Liver (tissue), 10 donors: ENCODE measurements around the gene OR6X1. TPM values are rescaled to one million over a fixed set of nuclear protein-coding genes. Genes with fewer than 3 reads are reported as not detected.

ENCODE experiments used
- DNase-seq: peaks from one replicate; pipeline ENCODE4 v3.0.0-alpha.2; 2017; ENCODE audit warnings: low spot score
- H3K27ac ChIP-seq, 2 donors: one replicate each; pipeline ENCODE4 v1.7.0; 2013; ENCODE audit warnings: inconsistent platforms in 2 of 2, low read length in 2 of 2, control low read depth in 1 of 2, low read depth in 1 of 2, mild to moderate bottlenecking in 1 of 2
- H3K27me3 ChIP-seq, 4 donors: one replicate each; pipeline versions ENCODE4 v1.6.1 to v1.7.0; 2013; ENCODE audit warnings: low read length in 3 of 4, inconsistent platforms in 1 of 4, mild to moderate bottlenecking in 1 of 4, moderate library complexity in 1 of 4; ENCODE audit not compliant: control insufficient read depth in 4 of 4, insufficient read depth in 4 of 4
- H3K36me3 ChIP-seq, 4 donors: one replicate each; pipeline versions ENCODE4 v1.6.1 to v1.7.0; 2013; ENCODE audit warnings: low read length in 3 of 4, mild to moderate bottlenecking in 3 of 4, low read depth in 1 of 4, moderate library complexity in 1 of 4; ENCODE audit not compliant: control insufficient read depth in 4 of 4, insufficient read depth in 3 of 4
- H3K4me1 ChIP-seq, 4 donors: one replicate each; pipeline versions ENCODE4 v1.6.1 to v1.7.0; 2013; ENCODE audit warnings: low read length in 3 of 4, mild to moderate bottlenecking in 3 of 4, moderate library complexity in 1 of 4; ENCODE audit not compliant: control insufficient read depth in 4 of 4, insufficient read depth in 4 of 4
- H3K4me3 ChIP-seq, 3 donors: one replicate each; pipeline versions ENCODE4 v1.6.1 to v1.7.0; 2013; ENCODE audit warnings: low read length in 3 of 3, control low read depth in 1 of 3, low read depth in 1 of 3, mild to moderate bottlenecking in 1 of 3
- H3K9ac ChIP-seq, 2 donors: one replicate each; pipeline ENCODE4 v1.7.0; 2013; ENCODE audit warnings: low read length in 2 of 2, mild to moderate bottlenecking in 2 of 2, moderate library complexity in 2 of 2, control low read depth in 1 of 2, low read depth in 1 of 2
- H3K9me3 ChIP-seq, 4 donors: one replicate each; pipeline versions ENCODE4 v1.6.1 to v1.7.0; 2013; ENCODE audit warnings: low read length in 3 of 4; ENCODE audit not compliant: control insufficient read depth in 4 of 4
- REST ChIP-seq: IDR thresholded peaks from 2 replicates; pipeline ENCODE4 v1.6.1; 2016; ENCODE audit warnings: antibody characterized with exemption, mild to moderate bottlenecking
- WGBS: extraction: QIAGEN DNeasy Blood & Tissue Kit; methylation state at CpG from one replicate; pipeline ENCODE4 v1.1.7; 2013; 5-methylcytosine and 5-hydroxymethylcytosine counted together
- polyA plus RNA-seq, 2 donors: library from polyadenylated mRNA; stranded (reverse) in 1 of 2; unstranded in 1 of 2; fragments of 200-250 nt in 1 of 2; fragments of >200 nt in 1 of 2; fragmentation: Nextera tagmentation in 1 of 2; extraction: Ambion mirVana in 1 of 2; gene quantifications; one replicate each; pipeline versions ENCODE4 v1.2.1 to v1.2.3, GENCODE V29; 2013 to 2015
- small RNA-seq: library from RNA; depleted of rRNA; stranded (forward); fragments of <200 nt; gene quantifications from one replicate; pipeline ENCODE3, GENCODE V24; 2014
- total RNA-seq, 2 donors: library from RNA; depleted of rRNA; stranded (reverse); fragments of >200 nt; gene quantifications; one replicate each; pipeline ENCODE4 v1.2.3, GENCODE V29; 2014
- donor health status: healthy.
- donor health status: healthy.
- donor health status: healthy.
- donor health status: healthy.
- donor health status: healthy.

Gene OR6X1
- total and polyA plus RNA-seq, 4 donors = not detected

GRCh38 chr11:123704341-123704740 is 50.0 kb downstream of the OR6X1 start:
- Histone ChIP-seq H3K9ac (no peak overlapping the region), H3K9me3 (no peaks in the 10 kb centered on the region), H3K4me3 (no peak overlapping the region), H3K36me3 (no peaks in the 10 kb centered on the region), H3K4me1 (no peaks in the 10 kb centered on the region), H3K27me3 (no peaks in the 10 kb centered on the region), H3K27ac (no peak overlapping the region)
- DNase-seq = no peak
- TF ChIP-seq REST = no peak
- WGBS = 89% methylated on average over 3 of the region's 3 CpGs

Small RNA genes within 50 kb of the gene (small RNA-seq; reads per million reads assigned to genes)
- not detected for gene RNU1-21P

Other genes starting within 250 kb of the OR6X1 start
- gene SCN3B, start 99.9 kb downstream of the OR6X1 start, total RNA-seq = under 1 TPM; 0.05 to 0.17 TPM
- under 1 TPM in 1 of 2 donors, not detected in 1; 0.05 TPM for gene SCN3B, start 99.9 kb downstream of the OR6X1 start, polyA plus RNA-seq
- 1 to 10 TPM; 4.6 to 5.1 TPM for gene ZNF202, start 12.9 kb downstream of the OR6X1 start, total RNA-seq
- 1 to 10 TPM; 1.2 to 2.0 TPM for gene ZNF202, start 12.9 kb downstream of the OR6X1 start, polyA plus RNA-seq
- not detected for gene OR6M1, start 51.8 kb upstream of the OR6X1 start, total RNA-seq
- gene OR6M1, start 51.8 kb upstream of the OR6X1 start, polyA plus RNA-seq = not detected
- not detected for gene TMEM225, start 131.2 kb upstream of the OR6X1 start, total RNA-seq
- gene TMEM225, start 131.2 kb upstream of the OR6X1 start, polyA plus RNA-seq = not detected
- under 1 TPM in 1 of 2 donors, not detected in 1; 0.14 TPM for gene OR8D4, start 147.6 kb upstream of the OR6X1 start, total RNA-seq
- gene OR8D4, start 147.6 kb upstream of the OR6X1 start, polyA plus RNA-seq = not detected
- under 1 TPM in 1 of 2 donors, not detected in 1; 0.19 TPM for gene OR4D5, start 185.1 kb upstream of the OR6X1 start, total RNA-seq
- gene OR4D5, start 185.1 kb upstream of the OR6X1 start, polyA plus RNA-seq = not detected
- gene OR6T1, start 189.3 kb upstream of the OR6X1 start, total RNA-seq = not detected
- not detected for gene OR6T1, start 189.3 kb upstream of the OR6X1 start, polyA plus RNA-seq
- not detected for gene OR10S1, start 223.3 kb upstream of the OR6X1 start, total RNA-seq
- not detected for gene OR10S1, start 223.3 kb upstream of the OR6X1 start, polyA plus RNA-seq
- not detected for gene OR10G6, start 240.6 kb upstream of the OR6X1 start, total RNA-seq
- gene OR10G6, start 240.6 kb upstream of the OR6X1 start, polyA plus RNA-seq = not detected